K562 (cell line): ENCODE data around the gene DYNLT2. TPM values are rescaled to one million over a fixed set of nuclear protein-coding genes. Genes with fewer than 3 reads are reported as not detected.

Experiments
- CEBPB ChIP-seq: fragments of 450-650 bp; IDR thresholded peaks from 2 replicates; pipeline ENCODE4 v1.6.1; 2016; ENCODE audit warnings: missing genetic modification characterization, missing compliant biosample characterization
- CSDE1 ChIP-seq, 2 experiments: fragments of 450-650 bp; IDR thresholded peaks; 2 replicates each; pipeline ENCODE4 v1.6.1; 2016; ENCODE audit warnings: mild to moderate bottlenecking in 1 of 2
- CXXC5 ChIP-seq: fragments of 250-450 bp; sonication (Bioruptor Pico); IDR thresholded peaks from 2 replicates; pipeline ENCODE4 v1.8.0; 2022; ENCODE audit warnings: inconsistent platforms, mild to moderate bottlenecking, moderate library complexity
- LARP7 ChIP-seq: fragments of 450-650 bp; IDR thresholded peaks from 2 replicates; pipeline ENCODE4 v1.6.1; 2016
- PTRF ChIP-seq: fragments of 450-650 bp; IDR thresholded peaks from 2 replicates; pipeline ENCODE4 v1.6.1; 2016; ENCODE audit warnings: mild to moderate bottlenecking, missing genetic modification characterization, missing compliant biosample characterization
- SMARCC2 ChIP-seq: fragments of 450-650 bp; IDR thresholded peaks from 2 replicates; pipeline ENCODE4 v1.6.1; 2017; ENCODE audit warnings: antibody characterized with exemption, moderate library complexity, mild to moderate bottlenecking, low read depth
- polyA plus RNA-seq, 8 experiments: library from polyadenylated mRNA; depleted of rRNA in 4 of 8; stranded (reverse) in 5 of 8; unstranded in 3 of 8; fragments of >200 nt; fragmentation: Nextera tagmentation in 2 of 8; fragmentation: Illumina TruSeq in 1 of 8; extraction: Ambion mirVana in 2 of 8; extraction: Trizol in 1 of 8; gene quantifications; 2 replicates each; pipeline versions ENCODE4 v1.2.1 to v1.2.3, GENCODE V29; 2011 to 2014; ENCODE audit warnings: inconsistent platforms in 1 of 8, missing spikeins in 1 of 8
- total RNA-seq, 7 experiments: library from RNA; depleted of rRNA in 6 of 7; stranded (reverse); fragments of >200 nt in 6 of 7; fragmentation: Illumina TruSeq in 2 of 7; extraction: Trizol in 2 of 7; gene quantifications; 2 replicates each; pipeline versions ENCODE4 v1.2.1 to v1.2.3, GENCODE V29; 2011 to 2021; ENCODE audit warnings: low replicate concordance in 1 of 7
- TF ChIP-seq, protein P1 (sequence below): fragments of 450-650 bp; IDR thresholded peaks from 2 replicates; pipeline ENCODE4 v1.6.1; 2016; ENCODE audit warnings: antibody characterized with exemption
- TF ChIP-seq, protein P2 (sequence below): sonication (generic); formaldehyde crosslinking; IDR thresholded peaks from 2 replicates; pipeline ENCODE4 v1.9.0; 2022; ENCODE audit warnings: mild to moderate bottlenecking, missing genetic modification reagents

DYNLT2 gene
- total and polyA plus RNA-seq, 9 of the 15 experiments (the other 6 are each of a cell fraction or from before 2014, with no cell fraction given), result 2.0 to 12.8 (median 6.3) TPM

DNA sequence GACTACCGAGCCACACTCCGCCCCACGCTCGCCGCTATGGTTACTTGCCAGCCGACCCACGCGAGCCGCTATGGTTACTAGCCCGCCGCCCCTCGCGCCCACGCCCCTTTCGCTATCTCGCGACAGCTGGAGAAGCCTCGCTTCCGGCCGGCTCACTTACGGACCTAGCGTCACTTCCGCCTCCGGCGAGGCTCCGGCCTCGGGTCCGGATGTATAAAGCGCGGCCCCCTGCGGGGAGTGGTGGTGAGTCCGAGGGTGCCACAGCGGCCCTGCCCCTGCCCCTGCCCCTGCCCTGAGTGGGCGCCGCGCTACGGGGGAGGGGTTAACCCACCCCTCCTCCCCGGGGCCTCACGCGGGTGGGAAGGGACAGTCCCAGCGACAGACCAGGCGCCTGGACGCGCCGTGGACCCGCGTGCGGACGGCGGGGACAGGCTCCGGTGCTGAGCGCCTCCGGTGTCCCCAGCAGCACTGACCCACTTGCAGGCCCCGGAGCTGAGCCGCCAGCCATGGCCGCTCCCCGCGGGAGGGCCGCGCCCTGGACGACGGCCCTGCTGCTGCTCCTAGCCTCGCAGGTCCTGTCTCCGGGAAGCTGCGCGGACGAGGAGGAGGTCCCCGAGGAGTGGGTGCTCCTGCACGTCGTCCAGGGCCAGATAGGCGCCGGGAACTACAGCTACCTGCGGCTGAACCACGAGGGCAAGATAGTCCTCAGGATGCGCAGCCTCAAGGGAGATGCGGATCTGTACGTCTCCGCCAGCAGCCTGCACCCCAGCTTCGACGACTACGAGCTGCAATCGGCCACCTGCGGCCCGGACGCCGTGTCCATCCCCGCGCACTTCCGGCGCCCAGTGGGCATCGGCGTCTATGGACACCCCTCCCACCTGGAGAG lies 49.2 kb downstream of the DYNLT2 start, which contains the start of the genes C6orf120 and WDR27 (continued):
- TF ChIP-seq, protein P1, sequence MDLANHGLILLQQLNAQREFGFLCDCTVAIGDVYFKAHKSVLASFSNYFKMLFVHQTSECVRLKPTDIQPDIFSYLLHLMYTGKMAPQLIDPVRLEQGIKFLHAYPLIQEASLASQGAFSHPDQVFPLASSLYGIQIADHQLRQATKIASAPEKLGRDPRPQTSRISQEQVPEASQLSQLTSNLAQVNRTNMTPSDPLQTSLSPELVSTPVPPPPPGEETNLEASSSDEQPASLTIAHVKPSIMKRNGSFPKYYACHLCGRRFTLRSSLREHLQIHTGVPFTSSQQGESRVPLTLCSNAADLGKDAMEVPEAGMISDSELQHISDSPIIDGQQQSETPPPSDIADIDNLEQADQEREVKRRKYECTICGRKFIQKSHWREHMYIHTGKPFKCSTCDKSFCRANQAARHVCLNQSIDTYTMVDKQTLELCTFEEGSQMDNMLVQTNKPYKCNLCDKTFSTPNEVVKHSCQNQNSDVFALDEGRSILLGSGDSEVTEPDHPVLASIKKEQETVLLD, result peak; percentile 43
- TF ChIP-seq LARP7 (no peak), PTRF (tag) (no peak), CEBPB (no peak), SMARCC2 (no peak), CXXC5 (peak; percentile 83), CSDE1 (IDR thresholded peaks at IDR 0.05) (no peak)
- TF ChIP-seq, protein P2, sequence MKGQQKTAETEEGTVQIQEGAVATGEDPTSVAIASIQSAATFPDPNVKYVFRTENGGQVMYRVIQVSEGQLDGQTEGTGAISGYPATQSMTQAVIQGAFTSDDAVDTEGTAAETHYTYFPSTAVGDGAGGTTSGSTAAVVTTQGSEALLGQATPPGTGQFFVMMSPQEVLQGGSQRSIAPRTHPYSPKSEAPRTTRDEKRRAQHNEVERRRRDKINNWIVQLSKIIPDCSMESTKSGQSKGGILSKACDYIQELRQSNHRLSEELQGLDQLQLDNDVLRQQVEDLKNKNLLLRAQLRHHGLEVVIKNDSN (CRISPR knock-in tag), result peak; percentile 57; the same call in 1 of the 2 replicates
- TF ChIP-seq, all 486 proteins: peak for 173
